ENCODE data around the gene PDE11A. TPM values are rescaled to one million over a fixed set of nuclear protein-coding genes. Genes with fewer than 3 reads are reported as not detected.

PDE11A gene
- total RNA-seq, 2 donors from 2014 or later: 0.28 to 3.5 TPM

DNA sequence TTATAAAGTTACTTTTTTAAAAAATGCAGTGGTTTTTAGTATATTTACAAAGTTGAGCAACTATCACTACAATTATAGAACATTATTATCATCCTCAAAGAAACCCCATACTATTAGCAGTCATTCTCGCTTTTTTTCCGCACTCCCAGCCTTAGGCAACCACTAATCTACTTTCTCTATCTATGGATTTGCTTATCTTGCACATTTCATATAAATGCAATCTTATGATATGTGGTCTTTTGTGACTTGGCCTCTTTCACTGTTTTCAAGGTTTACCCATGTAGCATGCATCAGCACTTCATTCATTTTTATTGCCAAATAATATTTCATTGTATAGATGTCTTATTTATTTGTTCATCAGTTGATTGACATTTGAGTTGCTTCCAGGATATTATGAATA is 406.6 kb downstream of the PDE11A start:
- Histone ChIP-seq H3K27me3 (replicated peaks; ENCODE audit: insufficient read depth) (no peaks in the 10 kb centered on the region), H3K4me1 (ENCODE audit: control insufficient read depth in 1 of 2, low read depth in 2 of 2) (no peaks in the 10 kb centered on the region), H3K4me3 (no peak overlapping the region), H3K27ac (no peak overlapping the region), H3K36me3 (no peaks in the 10 kb centered on the region), H3K9me3 (no peaks in the 10 kb centered on the region)
- no peak for ATAC-seq (ENCODE audit: insufficient number of reproducible peaks, low FRiP score, low read depth)
- DNase-seq (ENCODE audit: low spot score): no peak
- TF ChIP-seq, protein P1, sequence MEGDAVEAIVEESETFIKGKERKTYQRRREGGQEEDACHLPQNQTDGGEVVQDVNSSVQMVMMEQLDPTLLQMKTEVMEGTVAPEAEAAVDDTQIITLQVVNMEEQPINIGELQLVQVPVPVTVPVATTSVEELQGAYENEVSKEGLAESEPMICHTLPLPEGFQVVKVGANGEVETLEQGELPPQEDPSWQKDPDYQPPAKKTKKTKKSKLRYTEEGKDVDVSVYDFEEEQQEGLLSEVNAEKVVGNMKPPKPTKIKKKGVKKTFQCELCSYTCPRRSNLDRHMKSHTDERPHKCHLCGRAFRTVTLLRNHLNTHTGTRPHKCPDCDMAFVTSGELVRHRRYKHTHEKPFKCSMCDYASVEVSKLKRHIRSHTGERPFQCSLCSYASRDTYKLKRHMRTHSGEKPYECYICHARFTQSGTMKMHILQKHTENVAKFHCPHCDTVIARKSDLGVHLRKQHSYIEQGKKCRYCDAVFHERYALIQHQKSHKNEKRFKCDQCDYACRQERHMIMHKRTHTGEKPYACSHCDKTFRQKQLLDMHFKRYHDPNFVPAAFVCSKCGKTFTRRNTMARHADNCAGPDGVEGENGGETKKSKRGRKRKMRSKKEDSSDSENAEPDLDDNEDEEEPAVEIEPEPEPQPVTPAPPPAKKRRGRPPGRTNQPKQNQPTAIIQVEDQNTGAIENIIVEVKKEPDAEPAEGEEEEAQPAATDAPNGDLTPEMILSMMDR (IDR thresholded peaks at IDR 0.05): no peak

DNA sequence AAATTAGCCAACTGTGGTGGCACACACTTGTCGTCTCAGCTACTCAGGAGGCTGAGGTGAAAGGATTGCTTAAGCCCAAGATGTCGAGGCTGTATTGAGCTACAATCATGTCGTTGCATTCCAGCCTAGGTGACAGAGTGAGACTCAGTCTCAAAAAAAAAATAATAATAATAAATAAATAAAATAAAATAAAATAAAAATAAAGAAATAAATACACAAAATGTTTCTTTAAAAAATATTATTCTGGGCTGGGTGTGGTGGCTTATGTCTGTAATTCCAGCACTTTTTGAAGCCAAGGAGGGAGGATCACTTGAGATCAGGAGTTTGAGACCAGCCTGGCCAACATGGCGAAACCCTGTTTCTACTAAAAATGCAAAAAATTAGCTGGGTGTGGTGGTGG is 407.2 kb downstream of the PDE11A start:
- Histone ChIP-seq H3K4me3 (no peak overlapping the region), H3K4me1 (ENCODE audit: control insufficient read depth in 1 of 2, low read depth in 2 of 2) (no peaks in the 10 kb centered on the region), H3K36me3 (no peaks in the 10 kb centered on the region), H3K27me3 (replicated peaks; ENCODE audit: insufficient read depth) (no peaks in the 10 kb centered on the region), H3K9me3 (no peaks in the 10 kb centered on the region), H3K27ac (no peak overlapping the region)
- TF ChIP-seq, protein P1 (IDR thresholded peaks at IDR 0.05): no peak
- no peak for ATAC-seq (ENCODE audit: insufficient number of reproducible peaks, low FRiP score, low read depth)
- DNase-seq (ENCODE audit: low spot score): no peak

DNA sequence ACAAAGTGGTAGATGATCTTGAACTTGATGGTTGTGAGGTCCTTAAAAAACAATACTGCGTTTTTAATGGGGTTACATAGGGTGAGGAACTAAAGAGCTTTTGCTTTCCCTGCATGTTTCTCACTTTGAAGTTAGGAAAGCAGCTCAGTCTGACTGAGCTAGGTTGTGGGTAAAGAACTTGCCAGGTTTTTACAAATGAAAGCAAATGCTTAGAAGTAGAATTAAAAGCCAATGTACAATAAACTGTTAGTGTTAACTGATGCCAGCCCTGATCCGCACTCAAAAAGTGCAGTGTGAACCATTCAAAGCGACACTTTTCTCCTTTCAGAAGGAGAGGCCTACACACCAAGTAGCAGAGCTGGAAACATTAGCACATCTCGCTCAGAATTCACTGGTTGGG is 409.7 kb downstream of the PDE11A start:
- Histone ChIP-seq H3K9me3 (no peaks in the 10 kb centered on the region), H3K4me3 (no peak overlapping the region), H3K36me3 (no peaks in the 10 kb centered on the region), H3K4me1 (ENCODE audit: control insufficient read depth in 1 of 2, low read depth in 2 of 2) (no peaks in the 10 kb centered on the region), H3K27me3 (replicated peaks; ENCODE audit: insufficient read depth) (no peaks in the 10 kb centered on the region), H3K27ac (no peak overlapping the region)
- DNase-seq (ENCODE audit: low spot score): no peak
- no peak for ATAC-seq (ENCODE audit: insufficient number of reproducible peaks, low FRiP score, low read depth)
- TF ChIP-seq, protein P1 (IDR thresholded peaks at IDR 0.05): no peak

GRCh38 chr2:177660742-177661141 is 411.8 kb downstream of the PDE11A start:
- H3K27me3 ChIP-seq (replicated peaks; ENCODE audit: insufficient read depth): no peaks in the 10 kb centered on the region
- H3K36me3 ChIP-seq: no peaks in the 10 kb centered on the region
- no peak overlapping the region for H3K27ac ChIP-seq
- H3K4me3 ChIP-seq: no peak overlapping the region
- ATAC-seq (ENCODE audit: insufficient number of reproducible peaks, low FRiP score, low read depth) (no peak), DNase-seq (ENCODE audit: low spot score) (no peak)
- H3K9me3 ChIP-seq: no peaks in the 10 kb centered on the region
- TF ChIP-seq, protein P1 (IDR thresholded peaks at IDR 0.05): no peak
- H3K4me1 ChIP-seq (ENCODE audit: control insufficient read depth in 1 of 2, low read depth in 2 of 2): no peaks in the 10 kb centered on the region

- DNase-seq (ENCODE audit: low spot score): no peak
- ATAC-seq (ENCODE audit: insufficient number of reproducible peaks, low FRiP score, low read depth): no peak
- TF ChIP-seq, protein P1 (IDR thresholded peaks at IDR 0.05): no peak
Observed at GRCh38 chr2:177658309-177658708, 414.3 kb downstream of the PDE11A start.

More at GRCh38 chr2:177658309-177658708, 414.3 kb downstream of the PDE11A start:
- Histone ChIP-seq H3K9me3 (no peaks in the 10 kb centered on the region), H3K4me1 (ENCODE audit: control insufficient read depth in 1 of 2, low read depth in 2 of 2) (no peaks in the 10 kb centered on the region), H3K27me3 (replicated peaks; ENCODE audit: insufficient read depth) (no peaks in the 10 kb centered on the region), H3K4me3 (no peak overlapping the region), H3K36me3 (no peaks in the 10 kb centered on the region), H3K27ac (no peak overlapping the region)

All from thoracic aorta (tissue), 2 donors.